ENCODE results near the gene EPHA4. TPM values are rescaled to one million over a fixed set of nuclear protein-coding genes. Genes with fewer than 3 reads are reported as not detected.

The EPHA4 gene
- total RNA-seq, 4 donors from 2014 or later = 3.5 to 16.5 (median 12.4) TPM

- Histone ChIP-seq H3K27ac (no peak overlapping the region), H3K4me1 (peaks cover 0 to 9% (median 0%) of the 10 kb centered on the region in 4 donors), H3K4me3 (no peak overlapping the region), H3K36me3 (no peaks in the 10 kb centered on the region), H3K27me3 (no peaks in the 10 kb centered on the region), H3K9me3 (no peaks in the 10 kb centered on the region)
- no peak for TF ChIP-seq POLR2A (IDR thresholded peaks at IDR 0.05)
- no peak for TF ChIP-seq CTCF (IDR thresholded peaks at IDR 0.05)
- DNase-seq = no peak
Observed at GRCh38 chr2:221485503-221485870, 86.6 kb downstream of the EPHA4 start.

- TF ChIP-seq POLR2A (IDR thresholded peaks at IDR 0.05) (no peak), CTCF (IDR thresholded peaks at IDR 0.05) (no peak)
- Histone ChIP-seq H3K9me3 (no peaks in the 10 kb centered on the region), H3K27ac (no peak overlapping the region), H3K4me3 (no peak overlapping the region), H3K4me1 (peaks cover 0 to 9% (median 0%) of the 10 kb centered on the region in 4 donors), H3K27me3 (no peaks in the 10 kb centered on the region), H3K36me3 (no peaks in the 10 kb centered on the region)
- DNase-seq = no peak
Observed at GRCh38 chr2:221484761-221485502, 87.2 kb downstream of the EPHA4 start.

GRCh38 chr2:221482666-221483455, 89.2 kb downstream of the EPHA4 start:
- Histone ChIP-seq H3K27ac (no peak overlapping the region), H3K4me3 (no peak overlapping the region)
- no peak for TF ChIP-seq CTCF (IDR thresholded peaks at IDR 0.05)
- TF ChIP-seq POLR2A (IDR thresholded peaks at IDR 0.05) = no peak

GRCh38 chr2:221480821-221481220, 91.3 kb downstream of the EPHA4 start:
- no peaks in the 10 kb centered on the region for H3K27me3 ChIP-seq
- no peaks in the 10 kb centered on the region for H3K36me3 ChIP-seq
- no peak for DNase-seq
- TF ChIP-seq POLR2A (IDR thresholded peaks at IDR 0.05) = no peak
- no peak for TF ChIP-seq CTCF (IDR thresholded peaks at IDR 0.05)
- no peaks in the 10 kb centered on the region for H3K9me3 ChIP-seq
- no peaks in the 10 kb centered on the region for H3K4me1 ChIP-seq
- H3K27ac ChIP-seq = no peak overlapping the region
- no peak overlapping the region for H3K4me3 ChIP-seq

More at GRCh38 chr2:221482666-221483455, 89.2 kb downstream of the EPHA4 start:
- Histone ChIP-seq H3K4me1 (no peaks in the 10 kb centered on the region), H3K9me3 (no peaks in the 10 kb centered on the region), H3K36me3 (no peaks in the 10 kb centered on the region), H3K27me3 (no peaks in the 10 kb centered on the region)
- no peak for DNase-seq

GRCh38 chr2:221480163-221480562, 91.9 kb downstream of the EPHA4 start:
- Histone ChIP-seq H3K27me3 (no peaks in the 10 kb centered on the region), H3K4me3 (no peak overlapping the region), H3K36me3 (no peaks in the 10 kb centered on the region), H3K9me3 (no peaks in the 10 kb centered on the region), H3K27ac (no peak overlapping the region), H3K4me1 (no peaks in the 10 kb centered on the region)
- TF ChIP-seq CTCF (IDR thresholded peaks at IDR 0.05) = no peak
- no peak for TF ChIP-seq POLR2A (IDR thresholded peaks at IDR 0.05)
- no peak for DNase-seq

All from Peyer's patch (tissue), 4 donors.